ENCODE data around the gene WIZ. TPM values are rescaled to one million over a fixed set of nuclear protein-coding genes. Genes with fewer than 3 reads are reported as not detected.

The WIZ gene
- total and polyA plus RNA-seq, 2 donors (not counting 1 experiment from before 2014, with no cell fraction given): 15.0 to 24.8 TPM

DNA sequence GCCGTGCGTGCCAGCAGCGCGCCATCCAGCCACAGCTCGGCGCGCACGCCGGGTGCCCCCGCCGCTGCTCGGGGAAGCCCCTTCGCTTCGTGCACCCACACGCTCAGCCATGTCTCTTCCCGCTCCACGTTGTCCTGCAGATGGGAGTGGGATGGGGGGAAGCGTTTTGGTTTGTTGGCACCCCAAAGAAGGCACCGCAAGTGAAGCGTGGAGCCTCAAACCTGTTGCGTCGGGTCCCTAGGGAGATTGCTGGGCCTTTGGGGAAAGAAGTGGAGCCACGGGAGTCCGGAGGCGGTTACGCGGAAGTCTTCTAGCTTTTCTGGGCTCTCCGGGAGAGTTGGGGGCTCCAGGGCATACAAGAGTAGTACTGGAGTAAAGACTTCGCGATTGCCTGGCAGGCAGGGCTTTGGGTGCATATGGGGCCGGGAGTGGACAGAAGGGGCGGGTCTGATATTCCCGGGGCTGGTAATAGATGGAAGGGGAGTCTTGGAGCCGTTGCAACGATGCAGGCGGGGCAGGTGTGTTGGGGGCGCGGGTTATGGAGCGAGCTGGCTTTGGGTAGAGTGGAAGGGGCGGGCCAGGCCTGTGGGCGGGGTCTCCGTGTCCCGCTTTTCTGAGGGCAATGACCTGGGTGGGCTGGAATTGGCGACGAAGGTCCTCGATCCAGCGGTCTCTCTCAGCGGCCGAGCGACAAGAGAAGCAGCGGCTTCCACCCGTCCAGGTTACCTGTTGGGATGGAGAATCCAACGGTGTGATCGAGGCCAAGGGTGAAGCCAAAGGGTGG lies 8.1 kb upstream of the WIZ start:
- Histone ChIP-seq H3K4me3 (ENCODE audit: control extremely low read depth in 1 of 5, extremely low read depth in 1 of 5, insufficient read depth in 1 of 5, low read depth in 2 of 5, low read length in 4 of 5) (no peak overlapping the region), H3K9me3 (ENCODE audit: control extremely low read depth in 1 of 3, control insufficient read depth in 2 of 3, insufficient read depth in 1 of 3, low read length in 2 of 3) (no peaks in the 10 kb centered on the region), H3K9ac (ENCODE audit: low read length) (no peak overlapping the region), H4K20me1 (ENCODE audit: control insufficient read depth, insufficient read depth, low read length, poor library complexity, severe bottlenecking) (peaks cover 46% of the 10 kb centered on the region), H2AFZ (ENCODE audit: insufficient read depth, low read depth, low read length, poor library complexity, severe bottlenecking) (no peak overlapping the region), H3K4me2 (replicated peaks; ENCODE audit: low read depth, low read length, poor library complexity, severe bottlenecking) (no peak overlapping the region), H3K79me2 (ENCODE audit: control insufficient read depth, insufficient read depth, low read length) (peaks cover 30% of the 10 kb centered on the region), H3K27me3 (replicated peaks in 1 of 4; ENCODE audit: control extremely low read depth in 1 of 4, control insufficient read depth in 3 of 4, insufficient read depth in 4 of 4, low read length in 3 of 4) (no peaks in the 10 kb centered on the region), H3K27ac (ENCODE audit: low read length in 2 of 2) (no peak overlapping the region), H3K36me3 (replicated peaks in 1 of 2; ENCODE audit: control extremely low read depth in 1 of 2, control insufficient read depth in 1 of 2, extremely low read depth in 1 of 2, insufficient read depth in 2 of 2, low read length in 1 of 2) (peaks cover 12 to 72% of the 10 kb centered on the region in 2 experiments), H3K4me1 (ENCODE audit: control insufficient read depth in 2 of 2, insufficient read depth in 2 of 2, low read length in 2 of 2) (peaks cover 5 to 15% of the 10 kb centered on the region in 2 donors)
- no peak overlapping the region for H3K27ac Mint-ChIP-seq
- DNase-seq: no peak
- 96% methylated on average over 50 of the region's 54 CpGs for WGBS (ENCODE audit: insufficient coverage)
- ChIA-PET CTCF (no interaction called here), POLR2A (no interaction called here)
- intact Hi-C loops (cut with micrococcal nuclease): no loop called here
- no peak overlapping the region for H3K4me3 Mint-ChIP-seq
- no peaks in the 10 kb centered on the region for H3K27me3 Mint-ChIP-seq
- H3K9me3 Mint-ChIP-seq (ENCODE audit: insufficient read depth): no peaks in the 10 kb centered on the region
- TF ChIP-seq, protein P1, sequence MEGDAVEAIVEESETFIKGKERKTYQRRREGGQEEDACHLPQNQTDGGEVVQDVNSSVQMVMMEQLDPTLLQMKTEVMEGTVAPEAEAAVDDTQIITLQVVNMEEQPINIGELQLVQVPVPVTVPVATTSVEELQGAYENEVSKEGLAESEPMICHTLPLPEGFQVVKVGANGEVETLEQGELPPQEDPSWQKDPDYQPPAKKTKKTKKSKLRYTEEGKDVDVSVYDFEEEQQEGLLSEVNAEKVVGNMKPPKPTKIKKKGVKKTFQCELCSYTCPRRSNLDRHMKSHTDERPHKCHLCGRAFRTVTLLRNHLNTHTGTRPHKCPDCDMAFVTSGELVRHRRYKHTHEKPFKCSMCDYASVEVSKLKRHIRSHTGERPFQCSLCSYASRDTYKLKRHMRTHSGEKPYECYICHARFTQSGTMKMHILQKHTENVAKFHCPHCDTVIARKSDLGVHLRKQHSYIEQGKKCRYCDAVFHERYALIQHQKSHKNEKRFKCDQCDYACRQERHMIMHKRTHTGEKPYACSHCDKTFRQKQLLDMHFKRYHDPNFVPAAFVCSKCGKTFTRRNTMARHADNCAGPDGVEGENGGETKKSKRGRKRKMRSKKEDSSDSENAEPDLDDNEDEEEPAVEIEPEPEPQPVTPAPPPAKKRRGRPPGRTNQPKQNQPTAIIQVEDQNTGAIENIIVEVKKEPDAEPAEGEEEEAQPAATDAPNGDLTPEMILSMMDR (IDR thresholded peaks at IDR 0.05): no peak
- TF ChIP-seq EZH2 (IDR thresholded peaks at IDR 0.05; ENCODE audit: borderline replicate concordance, insufficient read depth, low read depth, low read length, poor library complexity, severe bottlenecking): no peak
- H3K4me1 Mint-ChIP-seq: peaks cover 7% of the 10 kb centered on the region
- no peak for ATAC-seq (ENCODE audit: low read depth)

All from B cell (primary cell).